ENCODE measurements around the gene FHOD3. TPM values are rescaled to one million over a fixed set of nuclear protein-coding genes. Genes with fewer than 3 reads are reported as not detected.

The FHOD3 gene
- total and polyA plus RNA-seq, 2 experiments from 2014 or later = 2.7 to 8.7 TPM

- no peak overlapping the region for H3K4me3 ChIP-seq
- DNase-seq (ENCODE audit: low spot score) (no peak), ATAC-seq (no peak)
- H3K4me1 Mint-ChIP-seq = peaks cover 11% of the 10 kb centered on the region
- no peak overlapping the region for H3K27ac ChIP-seq (ENCODE audit: low read depth)
- no peaks in the 10 kb centered on the region for H3K36me3 Mint-ChIP-seq (ENCODE audit: low read depth)
- H3K9me2 ChIP-seq (ENCODE audit: insufficient read depth) = 0 out of 2 replicates have a peak, but pooled peaks cover 10% of the 10 kb centered on the region
- H3K79me2 ChIP-seq (replicated peaks; ENCODE audit: insufficient read depth) = no peaks in the 10 kb centered on the region
- H3F3A ChIP-seq (replicated peaks; ENCODE audit: low read depth) = no peaks in the 10 kb centered on the region
- no peaks in the 10 kb centered on the region for H3K9me3 Mint-ChIP-seq
- TF ChIP-seq NANOG (IDR thresholded peaks at IDR 0.05; ENCODE audit: borderline replicate concordance) = no peak
- no peak for TF ChIP-seq ZNF114 (CRISPR knock-in tag; IDR thresholded peaks at IDR 0.05)
- TF ChIP-seq JUNB (IDR thresholded peaks at IDR 0.05; ENCODE audit: unreplicated experiment) = no peak
- H3K4me2 ChIP-seq = no peak overlapping the region
- no peak overlapping the region for H3K27ac Mint-ChIP-seq
- H3K27me3 ChIP-seq (ENCODE audit: insufficient read depth) = no peaks in the 10 kb centered on the region
- peaks cover 4% of the 10 kb centered on the region; the same call in 1 of the 2 replicates for H3K4me1 ChIP-seq (ENCODE audit: insufficient read depth)
- no peak overlapping the region for H2AFZ ChIP-seq
- H3K27me3 Mint-ChIP-seq (ENCODE audit: insufficient read depth, low read depth, poor library complexity) = peaks cover 3% of the 10 kb centered on the region
- H4K20me1 ChIP-seq (replicated peaks; ENCODE audit: insufficient read depth) = no peaks in the 10 kb centered on the region
- no peak overlapping the region for H3K4me3 Mint-ChIP-seq
- H3K36me3 ChIP-seq (ENCODE audit: insufficient read depth) = no peaks in the 10 kb centered on the region
Measured at GRCh38 chr18:36610258-36610657, 312.7 kb downstream of the FHOD3 start.

DNA sequence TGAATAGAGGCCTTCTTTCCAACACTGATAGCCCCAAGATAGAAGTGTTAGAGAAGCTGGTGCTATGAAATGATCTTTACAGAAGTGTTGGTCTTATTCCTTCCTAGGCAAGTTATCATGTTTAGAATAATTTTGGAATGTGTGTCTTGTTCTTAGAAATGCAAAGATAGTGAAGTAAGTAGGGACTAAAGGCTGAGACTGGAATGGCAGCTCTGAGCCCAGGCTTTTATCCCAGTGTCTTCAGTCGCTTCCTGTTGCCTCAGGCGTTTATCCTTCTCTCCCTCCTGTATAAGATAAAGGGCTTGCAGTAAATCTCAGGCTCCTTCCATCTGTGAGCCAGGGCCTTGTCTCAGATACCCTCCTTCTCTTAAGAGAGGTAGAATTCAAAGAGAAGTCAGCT is 313.1 kb downstream of the FHOD3 start:
- Histone ChIP-seq H3K4me1 (ENCODE audit: insufficient read depth) (peaks cover under 1% of the 10 kb centered on the region; the same call in 1 of the 2 replicates), H3K79me2 (replicated peaks; ENCODE audit: insufficient read depth) (no peaks in the 10 kb centered on the region), H3K9me2 (ENCODE audit: insufficient read depth) (0 out of 2 replicates have a peak, but pooled peaks cover 10% of the 10 kb centered on the region), H3K4me3 (no peak overlapping the region), H2AFZ (no peak overlapping the region), H3K27me3 (ENCODE audit: insufficient read depth) (no peaks in the 10 kb centered on the region), H3K27ac (ENCODE audit: low read depth) (no peak overlapping the region), H3K4me2 (no peak overlapping the region), H3K36me3 (ENCODE audit: insufficient read depth) (no peaks in the 10 kb centered on the region), H3F3A (replicated peaks; ENCODE audit: low read depth) (no peaks in the 10 kb centered on the region), H4K20me1 (replicated peaks; ENCODE audit: insufficient read depth) (no peaks in the 10 kb centered on the region)
- Mint-ChIP-seq H3K4me1 (peaks cover 8% of the 10 kb centered on the region), H3K36me3 (ENCODE audit: low read depth) (no peaks in the 10 kb centered on the region), H3K4me3 (no peak overlapping the region), H3K9me3 (no peaks in the 10 kb centered on the region), H3K27me3 (ENCODE audit: insufficient read depth, low read depth, poor library complexity) (peaks cover 2% of the 10 kb centered on the region), H3K27ac (no peak overlapping the region)
- DNase-seq (ENCODE audit: low spot score) = peak; percentile 36
- peak; percentile 56; the same call in 2 of the 3 replicates for ATAC-seq
- no peak for TF ChIP-seq CREB1 (CRISPR knock-in tag; IDR thresholded peaks at IDR 0.05; ENCODE audit: low read depth)
- no peak for TF ChIP-seq EZH2 (IDR thresholded peaks at IDR 0.05; ENCODE audit: low read depth, unreplicated experiment)
- no peak for TF ChIP-seq CTCF (conservative IDR thresholded peaks at IDR 0.05; ENCODE audit: low read depth in 2 of 2)
- TF ChIP-seq POLR2AphosphoS5 (IDR thresholded peaks at IDR 0.05; ENCODE audit: low read depth) = no peak
- TF ChIP-seq, protein P1, sequence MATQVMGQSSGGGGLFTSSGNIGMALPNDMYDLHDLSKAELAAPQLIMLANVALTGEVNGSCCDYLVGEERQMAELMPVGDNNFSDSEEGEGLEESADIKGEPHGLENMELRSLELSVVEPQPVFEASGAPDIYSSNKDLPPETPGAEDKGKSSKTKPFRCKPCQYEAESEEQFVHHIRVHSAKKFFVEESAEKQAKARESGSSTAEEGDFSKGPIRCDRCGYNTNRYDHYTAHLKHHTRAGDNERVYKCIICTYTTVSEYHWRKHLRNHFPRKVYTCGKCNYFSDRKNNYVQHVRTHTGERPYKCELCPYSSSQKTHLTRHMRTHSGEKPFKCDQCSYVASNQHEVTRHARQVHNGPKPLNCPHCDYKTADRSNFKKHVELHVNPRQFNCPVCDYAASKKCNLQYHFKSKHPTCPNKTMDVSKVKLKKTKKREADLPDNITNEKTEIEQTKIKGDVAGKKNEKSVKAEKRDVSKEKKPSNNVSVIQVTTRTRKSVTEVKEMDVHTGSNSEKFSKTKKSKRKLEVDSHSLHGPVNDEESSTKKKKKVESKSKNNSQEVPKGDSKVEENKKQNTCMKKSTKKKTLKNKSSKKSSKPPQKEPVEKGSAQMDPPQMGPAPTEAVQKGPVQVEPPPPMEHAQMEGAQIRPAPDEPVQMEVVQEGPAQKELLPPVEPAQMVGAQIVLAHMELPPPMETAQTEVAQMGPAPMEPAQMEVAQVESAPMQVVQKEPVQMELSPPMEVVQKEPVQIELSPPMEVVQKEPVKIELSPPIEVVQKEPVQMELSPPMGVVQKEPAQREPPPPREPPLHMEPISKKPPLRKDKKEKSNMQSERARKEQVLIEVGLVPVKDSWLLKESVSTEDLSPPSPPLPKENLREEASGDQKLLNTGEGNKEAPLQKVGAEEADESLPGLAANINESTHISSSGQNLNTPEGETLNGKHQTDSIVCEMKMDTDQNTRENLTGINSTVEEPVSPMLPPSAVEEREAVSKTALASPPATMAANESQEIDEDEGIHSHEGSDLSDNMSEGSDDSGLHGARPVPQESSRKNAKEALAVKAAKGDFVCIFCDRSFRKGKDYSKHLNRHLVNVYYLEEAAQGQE (IDR thresholded peaks at IDR 0.05; ENCODE audit: unreplicated experiment) = no peak
- TF ChIP-seq STAT1 (IDR thresholded peaks at IDR 0.05; ENCODE audit: unreplicated experiment) = no peak
- TF ChIP-seq ZNF331 (CRISPR knock-in tag; IDR thresholded peaks at IDR 0.05; ENCODE audit: low read depth) = no peak
- TF ChIP-seq ETS1 (IDR thresholded peaks at IDR 0.05) = no peak
